Fibroblast of mammary gland (primary cell): ENCODE data around the gene PDCD5.
"Not testable (repeated sequence)": the region's sequence is repeated elsewhere in the genome, so short reads cannot be mapped to it uniquely, and the experiment has no call there.

ENCODE experiments used
- DNase-seq: peaks from one replicate; pipeline ENCODE4 v3.0.0-alpha.2; 2010; ENCODE audit warnings: low read depth
- H3K4me3 ChIP-seq: 2 replicates; pipeline ENCODE4 v1.5.1; 2011; ENCODE audit warnings: low read depth, mild to moderate bottlenecking, low read length, moderate library complexity; ENCODE audit not compliant: control insufficient read depth
- TF ChIP-seq, protein P1 (sequence below): conservative IDR thresholded peaks from 2 replicates; pipeline ENCODE4 v1.5.1; 2011; ENCODE audit warnings: low read depth, low read length, inconsistent platforms; ENCODE audit not compliant: control insufficient read depth, insufficient read depth

Gene PDCD5

DNA sequence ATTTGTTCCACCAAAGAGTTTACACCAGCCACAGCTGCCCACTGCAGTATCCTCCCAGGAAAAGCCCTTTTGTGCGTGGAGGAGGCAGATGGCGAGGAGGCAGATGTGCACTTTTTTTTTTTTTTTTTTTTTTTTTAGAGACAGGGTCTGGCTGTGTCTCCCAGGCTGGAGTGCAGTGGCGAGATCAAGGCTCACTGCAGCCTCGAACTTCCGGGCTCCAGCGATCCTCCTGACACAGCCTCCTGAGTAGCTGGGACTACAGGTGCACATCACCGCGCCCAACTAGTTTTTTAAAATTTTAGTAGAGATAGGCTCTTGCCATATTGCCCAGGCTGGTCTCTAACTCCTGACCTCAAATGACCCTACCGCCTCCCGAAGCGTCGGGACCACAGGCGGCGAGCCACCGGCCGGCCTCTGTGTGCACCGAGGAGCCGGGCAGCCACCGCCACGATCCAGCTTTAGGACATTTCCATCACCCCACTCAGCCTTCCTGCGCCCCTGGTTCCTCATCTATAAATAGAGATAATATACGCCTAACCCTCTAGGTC, 563 bp upstream of the PDCD5 start:
- H3K4me3 ChIP-seq: peak overlapping the region; percentile 62
- TF ChIP-seq, protein P1, sequence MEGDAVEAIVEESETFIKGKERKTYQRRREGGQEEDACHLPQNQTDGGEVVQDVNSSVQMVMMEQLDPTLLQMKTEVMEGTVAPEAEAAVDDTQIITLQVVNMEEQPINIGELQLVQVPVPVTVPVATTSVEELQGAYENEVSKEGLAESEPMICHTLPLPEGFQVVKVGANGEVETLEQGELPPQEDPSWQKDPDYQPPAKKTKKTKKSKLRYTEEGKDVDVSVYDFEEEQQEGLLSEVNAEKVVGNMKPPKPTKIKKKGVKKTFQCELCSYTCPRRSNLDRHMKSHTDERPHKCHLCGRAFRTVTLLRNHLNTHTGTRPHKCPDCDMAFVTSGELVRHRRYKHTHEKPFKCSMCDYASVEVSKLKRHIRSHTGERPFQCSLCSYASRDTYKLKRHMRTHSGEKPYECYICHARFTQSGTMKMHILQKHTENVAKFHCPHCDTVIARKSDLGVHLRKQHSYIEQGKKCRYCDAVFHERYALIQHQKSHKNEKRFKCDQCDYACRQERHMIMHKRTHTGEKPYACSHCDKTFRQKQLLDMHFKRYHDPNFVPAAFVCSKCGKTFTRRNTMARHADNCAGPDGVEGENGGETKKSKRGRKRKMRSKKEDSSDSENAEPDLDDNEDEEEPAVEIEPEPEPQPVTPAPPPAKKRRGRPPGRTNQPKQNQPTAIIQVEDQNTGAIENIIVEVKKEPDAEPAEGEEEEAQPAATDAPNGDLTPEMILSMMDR: no peak
- no peak for DNase-seq

DNA sequence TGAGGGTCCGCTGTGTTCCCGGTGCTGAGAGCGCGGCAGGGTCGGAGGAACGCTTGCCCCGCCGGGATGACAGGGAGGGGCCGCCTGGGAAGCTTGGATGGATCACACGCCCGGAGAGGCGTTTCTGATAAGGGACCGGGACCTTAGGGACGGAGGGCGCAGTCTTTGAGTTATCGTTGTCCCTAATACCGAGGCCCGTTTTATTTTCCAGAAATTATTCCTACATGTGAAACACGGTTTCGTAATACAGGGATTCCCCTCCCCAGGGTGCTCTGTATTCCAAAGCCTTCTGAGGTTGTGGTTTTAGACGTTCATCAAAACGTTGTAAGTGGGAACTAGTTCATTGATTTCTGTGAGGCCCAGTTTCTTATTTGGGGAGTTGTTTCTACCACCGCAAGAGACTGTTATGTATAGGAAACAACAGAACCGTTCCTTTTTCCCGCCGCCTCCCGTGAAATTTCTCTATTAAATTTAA, 752 bp downstream of the PDCD5 start:
- peak overlapping the region; percentile 90 for H3K4me3 ChIP-seq
- TF ChIP-seq, protein P1: no peak
- peak; percentile 64 for DNase-seq

DNA sequence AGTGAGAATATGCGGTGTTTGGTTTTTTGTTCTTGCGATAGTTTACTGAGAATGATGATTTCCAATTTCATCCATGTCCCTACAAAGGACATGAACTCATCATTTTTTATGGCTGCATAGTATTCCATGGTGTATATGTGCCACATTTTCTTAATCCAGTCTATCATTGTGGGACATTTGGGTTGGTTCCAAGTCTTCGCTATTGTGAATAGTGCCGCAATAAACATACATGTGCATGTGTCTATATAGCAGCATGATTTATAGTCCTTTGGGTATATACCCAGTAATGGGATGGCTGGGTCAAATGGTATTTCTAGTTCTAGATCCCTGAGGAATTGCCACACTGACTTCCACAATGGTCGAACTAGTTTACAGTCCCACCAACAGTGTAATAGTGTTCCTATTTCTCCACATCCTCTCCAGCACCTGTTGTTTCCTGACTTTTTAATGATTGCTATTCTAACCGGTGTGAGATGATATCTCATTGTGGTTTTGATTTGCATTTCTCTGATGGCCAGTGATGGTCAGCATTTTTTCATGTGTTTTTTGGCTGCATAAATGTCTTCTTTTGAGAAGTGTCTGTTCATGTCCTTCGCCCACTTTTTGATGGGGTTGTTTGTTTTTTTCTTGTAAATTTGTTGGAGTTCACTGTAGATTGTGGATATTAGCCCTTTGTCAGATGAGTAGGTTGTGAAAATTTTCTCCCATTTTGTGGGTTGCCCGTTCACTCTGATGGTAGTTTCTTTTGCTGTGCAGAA, 6.9 kb downstream of the PDCD5 start:
- DNase-seq: not testable (repeated sequence)

DNA sequence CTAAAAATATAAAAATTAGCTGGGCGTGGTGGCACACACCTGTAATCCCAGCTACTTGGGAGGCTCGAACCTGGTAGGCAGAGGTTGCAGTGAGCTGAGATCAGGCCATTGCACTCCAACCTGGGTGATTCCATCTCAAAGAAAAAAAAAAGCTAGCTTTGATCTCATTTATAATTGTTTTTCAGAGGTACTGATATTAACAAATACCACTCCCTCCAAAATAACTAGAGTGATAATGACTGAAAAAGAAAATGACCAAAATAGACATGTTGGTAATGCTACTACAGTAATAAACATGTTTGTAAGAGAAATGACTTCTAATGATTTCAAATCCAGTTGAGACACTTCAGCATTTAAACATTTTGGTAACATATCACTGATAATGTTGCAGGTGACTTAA, 13.0 kb downstream of the PDCD5 start:
- H3K4me3 ChIP-seq: no peak overlapping the region
- DNase-seq: no peak
- TF ChIP-seq, protein P1: no peak

More for the DNA sequence above, 6.9 kb downstream of the PDCD5 start:
- H3K4me3 ChIP-seq: not testable (repeated sequence)

GRCh38 chr19:32595491-32595890, 14.5 kb downstream of the PDCD5 start:
- no peak overlapping the region for H3K4me3 ChIP-seq
- DNase-seq: no peak
- TF ChIP-seq, protein P1: no peak

GRCh38 chr19:32598022-32598421, 17.0 kb downstream of the PDCD5 start:
- DNase-seq: no peak
- H3K4me3 ChIP-seq: no peak overlapping the region
- TF ChIP-seq, protein P1: no peak

GRCh38 chr19:32599258-32599657, 18.3 kb downstream of the PDCD5 start:
- DNase-seq: no peak
- no peak overlapping the region for H3K4me3 ChIP-seq
- TF ChIP-seq, protein P1: no peak
